H9 (cell line): Measurements from ENCODE around the gene OR56A3. TPM values are rescaled to one million over a fixed set of nuclear protein-coding genes. Genes with fewer than 3 reads are reported as not detected.

Experiments used
- DNase-seq: peaks from one replicate; pipeline ENCODE4 v3.0.0-alpha.2; 2017
- H2AFZ ChIP-seq: one replicate; pipeline ENCODE4 v1.6.1; 2013; ENCODE audit warnings: mild to moderate bottlenecking, low read length, control low read depth, moderate library complexity
- H2AK5ac ChIP-seq: 2 replicates; pipeline ENCODE4 v1.6.1; 2013; ENCODE audit warnings: low read length, control low read depth, mixed read lengths; ENCODE audit not compliant: insufficient read length
- H2BK120ac ChIP-seq: one replicate; pipeline ENCODE4 v1.6.1; 2013; ENCODE audit warnings: low read depth, mild to moderate bottlenecking, low read length, control low read depth, inconsistent platforms; ENCODE audit not compliant: poor library complexity, severe bottlenecking
- H2BK12ac ChIP-seq: 2 replicates; pipeline ENCODE4 v1.6.1; 2013; ENCODE audit warnings: low read length, control low read depth, mixed read lengths, low read depth; ENCODE audit not compliant: insufficient read length
- H2BK15ac ChIP-seq: 2 replicates; pipeline ENCODE4 v1.6.1; 2013; ENCODE audit warnings: low read depth, low read length, control low read depth
- H2BK20ac ChIP-seq: one replicate; pipeline ENCODE4 v1.6.1; 2013; ENCODE audit warnings: low read depth, mild to moderate bottlenecking, low read length, control low read depth, inconsistent platforms; ENCODE audit not compliant: poor library complexity, severe bottlenecking
- H2BK5ac ChIP-seq: 2 replicates; pipeline ENCODE4 v1.6.1; 2013; ENCODE audit warnings: low read length, control low read depth, mixed read lengths; ENCODE audit not compliant: insufficient read length
- H3K14ac ChIP-seq: 2 replicates; pipeline ENCODE4 v1.6.1; 2013; ENCODE audit warnings: low read length, control low read depth; ENCODE audit not compliant: insufficient read depth
- H3K18ac ChIP-seq: 2 replicates; pipeline ENCODE4 v1.6.1; 2013; ENCODE audit warnings: low read depth, mild to moderate bottlenecking, mixed read lengths, low read length, control low read depth; ENCODE audit not compliant: insufficient read length
- H3K23ac ChIP-seq: 2 replicates; pipeline ENCODE4 v1.6.1; 2013; ENCODE audit warnings: low read length, control low read depth, mixed read lengths, low read depth; ENCODE audit not compliant: insufficient read length
- H3K23me2 ChIP-seq: 2 replicates; pipeline ENCODE4 v1.6.1; 2013; ENCODE audit warnings: low read depth, mild to moderate bottlenecking, mixed read lengths, low read length, control low read depth; ENCODE audit not compliant: insufficient read length, poor library complexity, severe bottlenecking
- H3K27ac ChIP-seq: 2 replicates; pipeline ENCODE4 v1.5.1; 2013; ENCODE audit warnings: low read length, control low read depth, mixed read lengths, low read depth; ENCODE audit not compliant: insufficient read length
- H3K27me3 ChIP-seq: 2 replicates; pipeline ENCODE4 v1.6.1; 2013; ENCODE audit warnings: low read length, control low read depth, inconsistent platforms; ENCODE audit not compliant: insufficient read depth
- H3K4ac ChIP-seq: 2 replicates; pipeline ENCODE4 v1.6.1; 2013; ENCODE audit warnings: low read depth, mild to moderate bottlenecking, control low read depth, inconsistent platforms, low read length, moderate library complexity
- H3K4me1 ChIP-seq: 2 replicates; pipeline ENCODE4 v1.6.1; 2013; ENCODE audit warnings: low read length, control low read depth, inconsistent platforms; ENCODE audit not compliant: insufficient read depth
- H3K4me2 ChIP-seq: 2 replicates; pipeline ENCODE4 v1.6.1; 2013; ENCODE audit warnings: low read length, control low read depth, mixed read lengths; ENCODE audit not compliant: insufficient read length, insufficient read depth
- H3K56ac ChIP-seq: 2 replicates; pipeline ENCODE4 v1.6.1; 2013; ENCODE audit warnings: low read depth, mild to moderate bottlenecking, mixed read lengths, low read length, control low read depth; ENCODE audit not compliant: insufficient read length
- H3K79me1 ChIP-seq: 2 replicates; pipeline ENCODE4 v1.6.1; 2013; ENCODE audit warnings: low read depth, mild to moderate bottlenecking, moderate library complexity, low read length, control low read depth, inconsistent platforms; ENCODE audit not compliant: insufficient read depth, poor library complexity, severe bottlenecking
- H3K79me2 ChIP-seq: 2 replicates; pipeline ENCODE4 v1.6.1; 2013; ENCODE audit warnings: low read length, control low read depth, inconsistent platforms; ENCODE audit not compliant: insufficient read depth
- H3K9ac ChIP-seq: 2 replicates; pipeline ENCODE4 v1.6.1; 2013; ENCODE audit warnings: low read length, control low read depth, mixed read lengths; ENCODE audit not compliant: insufficient read length; ENCODE audit errors: extremely low read depth
- H3K9me3 ChIP-seq: one replicate; pipeline ENCODE4 v1.6.1; 2013; ENCODE audit warnings: low read depth, low read length, inconsistent platforms; ENCODE audit not compliant: control insufficient read depth
- H3T11ph ChIP-seq: one replicate; pipeline ENCODE4 v1.6.1; 2013; ENCODE audit warnings: mild to moderate bottlenecking, low read length, control low read depth, inconsistent platforms
- H4K20me1 ChIP-seq: one replicate; pipeline ENCODE4 v1.6.1; 2013; ENCODE audit not compliant: control insufficient read depth, insufficient read length, insufficient read depth
- H4K5ac ChIP-seq: 2 replicates; pipeline ENCODE4 v1.6.1; 2013; ENCODE audit warnings: low read depth, mild to moderate bottlenecking, mixed read lengths, low read length, control low read depth; ENCODE audit not compliant: insufficient read length
- H4K8ac ChIP-seq: replicated peaks from 2 replicates; pipeline ENCODE4 v1.6.1; 2013; ENCODE audit warnings: low read length, control low read depth, mixed read lengths, low read depth; ENCODE audit not compliant: insufficient read length
- H4K91ac ChIP-seq: 2 replicates; pipeline ENCODE4 v1.6.1; 2013; ENCODE audit warnings: low read depth, mild to moderate bottlenecking, moderate library complexity, mixed read lengths, low read length, control low read depth; ENCODE audit not compliant: insufficient read length
- H3K27ac Mint-ChIP-seq, 3 experiments: 2 replicates in 2 of 3; 3 replicates in 1 of 3; pipeline ENCODE4 v1.8.0; 2020 to 2021; ENCODE audit warnings: mixed read lengths in 3 of 3, mild to moderate bottlenecking in 1 of 3, moderate library complexity in 1 of 3
- H3K27me3 Mint-ChIP-seq: 2 replicates; pipeline ENCODE4 v1.8.0; 2021; ENCODE audit warnings: low read depth, mild to moderate bottlenecking, moderate library complexity, mixed read lengths
- H3K36me3 Mint-ChIP-seq, 3 experiments: 2 replicates in 2 of 3; 3 replicates in 1 of 3; pipeline ENCODE4 v1.8.0; 2020 to 2021; ENCODE audit warnings: low read depth in 3 of 3, mixed read lengths in 3 of 3; ENCODE audit not compliant: insufficient read depth in 1 of 3
- H3K4me1 Mint-ChIP-seq, 2 experiments: 2 replicates each; pipeline ENCODE4 v1.8.0; 2020; ENCODE audit warnings: mixed read lengths in 2 of 2
- H3K4me3 Mint-ChIP-seq, 2 experiments: 2 replicates in 1 of 2; 3 replicates in 1 of 2; pipeline ENCODE4 v1.8.0; 2020 to 2021; ENCODE audit warnings: mild to moderate bottlenecking in 2 of 2, mixed read lengths in 2 of 2, moderate library complexity in 1 of 2
- H3K9me3 Mint-ChIP-seq, 2 experiments: 2 replicates in 1 of 2; 3 replicates in 1 of 2; pipeline ENCODE4 v1.8.0; 2020; ENCODE audit warnings: mild to moderate bottlenecking in 2 of 2, mixed read lengths in 2 of 2, moderate library complexity in 1 of 2
- CTCF ChIP-seq: fragments of 200-600 bp; sonication (generic); conservative IDR thresholded peaks from 3 replicates; pipeline ENCODE4 v1.8.0; 2021; ENCODE audit warnings: antibody characterized with exemption, mild to moderate bottlenecking
- total RNA-seq: library from RNA; stranded (reverse); gene quantifications from 2 replicates; pipeline ENCODE4 v1.2.1, GENCODE V29; 2021

The OR56A3 gene
- total RNA-seq, 1 experiment from 2014 or later = not detected

GRCh38 chr11:5923794-5924193 is 18.3 kb upstream of the OR56A3 start:
- Mint-ChIP-seq H3K4me3 (no peak overlapping the region), H3K36me3 (peaks cover 5 to 19% (median 10%) of the 10 kb centered on the region in 3 experiments), H3K27me3 (no peaks in the 10 kb centered on the region; the same call in 1 of the 2 replicates), H3K4me1 (no peaks in the 10 kb centered on the region), H3K27ac (no peak overlapping the region), H3K9me3 (peaks cover 22 to 24% of the 10 kb centered on the region in 2 experiments)
- H3K4me1 ChIP-seq = no peaks in the 10 kb centered on the region
- H4K8ac ChIP-seq = no peak overlapping the region
- H3K4me2 ChIP-seq = no peak overlapping the region
- no peak overlapping the region for H3K27ac ChIP-seq
- H4K91ac ChIP-seq = no peak overlapping the region
- H2AFZ ChIP-seq = no peak overlapping the region
- H3K56ac ChIP-seq = no peak overlapping the region
- DNase-seq = no peak
- H3K79me1 ChIP-seq = no peaks in the 10 kb centered on the region
- H2BK12ac ChIP-seq = no peak overlapping the region
- H3K79me2 ChIP-seq = no peaks in the 10 kb centered on the region
- no peak overlapping the region for H3T11ph ChIP-seq
- no peak overlapping the region for H2AK5ac ChIP-seq
- H2BK20ac ChIP-seq = no peak overlapping the region
- no peaks in the 10 kb centered on the region for H3K27me3 ChIP-seq
- H3K23me2 ChIP-seq = no peaks in the 10 kb centered on the region
- no peak overlapping the region for H3K9ac ChIP-seq
- no peaks in the 10 kb centered on the region for H3K9me3 ChIP-seq
- H2BK15ac ChIP-seq = no peak overlapping the region
- H4K5ac ChIP-seq = no peak overlapping the region
- H4K20me1 ChIP-seq = no peaks in the 10 kb centered on the region
- TF ChIP-seq CTCF = no peak
- no peak overlapping the region for H3K4ac ChIP-seq
- no peak overlapping the region for H3K14ac ChIP-seq
- no peak overlapping the region for H2BK5ac ChIP-seq
- H3K18ac ChIP-seq = no peak overlapping the region
- no peak overlapping the region for H3K23ac ChIP-seq
- no peak overlapping the region for H2BK120ac ChIP-seq
